Loucy (cell line): Measurements from ENCODE around the gene APBA3.

Experiments used
- H2AFZ ChIP-seq: fragments of 200-600 bp; sonication (generic); 2 replicates; pipeline ENCODE4 v1.6.0; 2016; ENCODE audit warnings: antibody characterized with exemption, mild to moderate bottlenecking, low read length, moderate library complexity
- H3F3A ChIP-seq: fragments of 200-600 bp; 2 replicates; pipeline ENCODE4 v1.6.0; 2016; ENCODE audit warnings: antibody characterized with exemption, low read depth, mild to moderate bottlenecking
- H3K27me3 ChIP-seq: fragments of 200-600 bp; sonication (generic); 2 replicates; pipeline ENCODE4 v1.6.1; 2014; ENCODE audit warnings: low read length, mild to moderate bottlenecking; ENCODE audit not compliant: insufficient read depth, poor library complexity, severe bottlenecking
- H3K36me3 ChIP-seq: fragments of 200-600 bp; sonication (generic); 2 replicates; pipeline ENCODE4 v1.6.1; 2016; ENCODE audit warnings: low read length; ENCODE audit not compliant: insufficient read depth
- H3K4me1 ChIP-seq: fragments of 200-600 bp; sonication (generic); 2 replicates; pipeline ENCODE4 v1.5.1; 2014; ENCODE audit warnings: low read length, mild to moderate bottlenecking; ENCODE audit not compliant: insufficient read depth, poor library complexity, severe bottlenecking
- H3K4me2 ChIP-seq: fragments of 200-600 bp; sonication (generic); 2 replicates; pipeline ENCODE4 v1.6.0; 2014; ENCODE audit warnings: antibody characterized with exemption, low read length, low read depth, mild to moderate bottlenecking; ENCODE audit not compliant: poor library complexity, severe bottlenecking
- H3K4me3 ChIP-seq: fragments of 200-600 bp; sonication (generic); 2 replicates; pipeline ENCODE4 v1.5.1; 2014; ENCODE audit warnings: low read length, mild to moderate bottlenecking, mixed read lengths; ENCODE audit not compliant: poor library complexity, severe bottlenecking
- H3K79me2 ChIP-seq: fragments of 200-600 bp; sonication (generic); 2 replicates; pipeline ENCODE4 v1.6.1; 2014; ENCODE audit warnings: low read length; ENCODE audit not compliant: insufficient read depth
- H3K9ac ChIP-seq: fragments of 200-600 bp; sonication (generic); 2 replicates; pipeline ENCODE4 v1.6.0; 2014; ENCODE audit warnings: mild to moderate bottlenecking, low read depth, low read length, moderate library complexity; ENCODE audit not compliant: poor library complexity, severe bottlenecking
- H3K9me2 ChIP-seq: fragments of 200-600 bp; sonication (generic); replicated peaks from 2 replicates; pipeline ENCODE4 v1.6.1; 2016; ENCODE audit warnings: low read depth, low read length, mixed read lengths
- H3K9me3 ChIP-seq: fragments of 200-600 bp; sonication (generic); 2 replicates; pipeline ENCODE4 v1.6.1; 2014; ENCODE audit warnings: mild to moderate bottlenecking, antibody characterized with exemption, low read length, low read depth; ENCODE audit not compliant: insufficient read depth
- H4K20me1 ChIP-seq: fragments of 200-600 bp; sonication (generic); 2 replicates; pipeline ENCODE4 v1.6.0; 2014; ENCODE audit warnings: antibody characterized with exemption, low read length, mild to moderate bottlenecking; ENCODE audit not compliant: insufficient read depth, poor library complexity, severe bottlenecking
- EZH2phosphoT487 ChIP-seq: fragments of 200-600 bp; IDR thresholded peaks from 2 replicates; pipeline ENCODE4 v1.6.1; 2018; ENCODE audit warnings: antibody characterized with exemption, mild to moderate bottlenecking, moderate library complexity, borderline replicate concordance
- TF ChIP-seq, protein P1 (sequence below): fragments of 200-600 bp; sonication (generic); conservative IDR thresholded peaks from 2 replicates; pipeline ENCODE4 v1.5.1; 2014; ENCODE audit warnings: mild to moderate bottlenecking, antibody characterized with exemption, low read length

The APBA3 gene

DNA sequence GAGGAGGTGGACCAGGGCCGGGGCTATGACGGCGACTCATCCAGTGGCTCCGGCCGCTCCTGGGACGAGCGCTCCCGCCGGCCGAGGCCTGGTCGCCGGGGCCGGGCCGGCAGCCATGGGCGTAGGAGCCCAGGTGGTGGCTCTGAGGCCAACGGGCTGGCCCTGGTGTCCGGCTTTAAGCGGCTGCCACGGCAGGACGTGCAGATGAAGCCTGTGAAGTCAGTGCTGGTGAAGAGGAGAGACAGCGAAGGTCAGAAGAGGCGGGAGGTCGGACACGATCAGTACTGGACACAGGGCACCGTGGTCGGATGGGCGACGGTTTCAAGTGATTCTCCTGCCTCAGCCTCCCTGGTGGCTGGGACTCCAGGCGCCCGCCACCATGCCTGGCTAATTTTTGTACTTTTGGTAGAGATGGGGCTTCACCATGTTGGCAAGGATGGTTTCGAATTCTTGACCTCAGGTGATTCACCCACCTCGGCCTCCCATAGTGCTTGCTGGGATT lies 31.0 kb downstream of the APBA3 start:
- no peak overlapping the region for H2AFZ ChIP-seq
- no peaks in the 10 kb centered on the region for H4K20me1 ChIP-seq
- no peak overlapping the region for H3K4me2 ChIP-seq
- no peaks in the 10 kb centered on the region for H3K36me3 ChIP-seq
- H3K4me1 ChIP-seq, result no peaks in the 10 kb centered on the region
- H3K4me3 ChIP-seq, result no peak overlapping the region
- H3F3A ChIP-seq, result no peaks in the 10 kb centered on the region
- no peaks in the 10 kb centered on the region for H3K79me2 ChIP-seq
- no peaks in the 10 kb centered on the region for H3K9me3 ChIP-seq
- no peak overlapping the region for H3K9ac ChIP-seq
- H3K9me2 ChIP-seq, result no peaks in the 10 kb centered on the region
- H3K27me3 ChIP-seq, result no peaks in the 10 kb centered on the region
- TF ChIP-seq, protein P1, sequence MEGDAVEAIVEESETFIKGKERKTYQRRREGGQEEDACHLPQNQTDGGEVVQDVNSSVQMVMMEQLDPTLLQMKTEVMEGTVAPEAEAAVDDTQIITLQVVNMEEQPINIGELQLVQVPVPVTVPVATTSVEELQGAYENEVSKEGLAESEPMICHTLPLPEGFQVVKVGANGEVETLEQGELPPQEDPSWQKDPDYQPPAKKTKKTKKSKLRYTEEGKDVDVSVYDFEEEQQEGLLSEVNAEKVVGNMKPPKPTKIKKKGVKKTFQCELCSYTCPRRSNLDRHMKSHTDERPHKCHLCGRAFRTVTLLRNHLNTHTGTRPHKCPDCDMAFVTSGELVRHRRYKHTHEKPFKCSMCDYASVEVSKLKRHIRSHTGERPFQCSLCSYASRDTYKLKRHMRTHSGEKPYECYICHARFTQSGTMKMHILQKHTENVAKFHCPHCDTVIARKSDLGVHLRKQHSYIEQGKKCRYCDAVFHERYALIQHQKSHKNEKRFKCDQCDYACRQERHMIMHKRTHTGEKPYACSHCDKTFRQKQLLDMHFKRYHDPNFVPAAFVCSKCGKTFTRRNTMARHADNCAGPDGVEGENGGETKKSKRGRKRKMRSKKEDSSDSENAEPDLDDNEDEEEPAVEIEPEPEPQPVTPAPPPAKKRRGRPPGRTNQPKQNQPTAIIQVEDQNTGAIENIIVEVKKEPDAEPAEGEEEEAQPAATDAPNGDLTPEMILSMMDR, result no peak
- TF ChIP-seq EZH2phosphoT487, result no peak

DNA sequence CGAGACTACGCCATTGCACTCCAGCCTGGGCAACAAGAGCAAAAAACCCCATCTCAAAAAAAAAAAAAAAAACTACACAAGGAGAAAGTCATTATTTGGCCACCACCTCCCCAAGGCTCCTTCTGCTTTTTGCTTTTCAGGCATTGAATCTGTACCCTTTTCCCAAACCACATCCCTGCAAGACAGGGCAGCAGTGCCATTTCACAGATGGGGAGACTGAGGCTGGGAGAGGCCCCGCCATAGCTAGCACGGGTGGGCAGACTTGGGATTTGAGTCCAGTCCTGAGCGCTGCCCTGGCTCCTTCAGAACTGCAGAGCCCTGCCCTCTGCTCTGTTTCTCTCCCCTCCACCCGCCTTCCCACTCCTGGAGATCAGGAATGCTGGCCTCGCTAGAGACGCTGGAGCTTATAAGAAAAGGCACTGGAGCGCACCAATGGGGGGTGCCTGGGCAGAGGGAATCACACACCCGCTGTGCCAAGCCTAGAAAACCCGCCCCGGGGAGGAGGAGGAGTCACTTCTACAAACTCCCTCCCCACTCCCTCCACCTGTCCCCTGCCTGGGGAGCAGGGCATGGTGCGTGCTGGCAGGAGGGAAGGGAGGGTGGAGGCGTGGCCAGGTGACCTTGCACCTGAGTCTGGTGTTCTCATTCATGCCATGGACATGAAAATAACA lies 35.7 kb downstream of the APBA3 start:
- Histone ChIP-seq H3K4me2 (no peak overlapping the region), H3K27me3 (no peaks in the 10 kb centered on the region), H3F3A (no peaks in the 10 kb centered on the region), H3K79me2 (no peaks in the 10 kb centered on the region), H3K4me3 (no peak overlapping the region), H3K9me3 (no peaks in the 10 kb centered on the region), H3K9me2 (no peaks in the 10 kb centered on the region), H3K36me3 (no peaks in the 10 kb centered on the region), H4K20me1 (no peaks in the 10 kb centered on the region), H3K4me1 (peaks cover 9% of the 10 kb centered on the region), H3K9ac (no peak overlapping the region), H2AFZ (no peak overlapping the region)
- TF ChIP-seq EZH2phosphoT487, result no peak
- TF ChIP-seq, protein P1, result no peak

DNA sequence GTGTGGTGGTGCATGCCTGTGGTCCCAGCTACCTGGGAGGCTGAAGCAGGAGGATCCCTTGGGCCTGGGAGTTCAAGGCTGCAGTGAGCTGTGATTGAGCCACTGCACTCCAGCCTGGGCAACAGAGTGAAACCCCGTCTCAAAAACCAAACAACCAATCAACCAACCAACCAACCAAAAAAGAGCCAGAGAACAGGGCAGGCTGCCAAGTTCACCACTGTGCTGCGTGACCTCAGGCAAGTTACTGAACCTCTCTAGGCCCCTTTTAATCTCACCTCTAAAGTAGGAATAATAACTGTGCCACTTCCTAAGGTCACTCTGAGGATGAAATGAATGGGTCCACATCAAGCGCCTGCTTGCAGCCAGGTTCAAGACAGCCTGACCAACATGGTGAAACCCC lies 36.4 kb downstream of the APBA3 start:
- Histone ChIP-seq H3K36me3 (no peaks in the 10 kb centered on the region), H3K9ac (no peak overlapping the region)
- TF ChIP-seq EZH2phosphoT487, result no peak
- TF ChIP-seq, protein P1, result no peak

More for the DNA sequence above, 36.4 kb downstream of the APBA3 start:
- Histone ChIP-seq H3K79me2 (no peaks in the 10 kb centered on the region), H2AFZ (no peak overlapping the region), H3K4me3 (no peak overlapping the region), H3K9me2 (no peaks in the 10 kb centered on the region), H3K4me1 (peaks cover 9% of the 10 kb centered on the region), H3K9me3 (no peaks in the 10 kb centered on the region), H3F3A (no peaks in the 10 kb centered on the region), H3K4me2 (no peak overlapping the region), H4K20me1 (no peaks in the 10 kb centered on the region), H3K27me3 (no peaks in the 10 kb centered on the region)
